ENCODE results near the gene KCNJ10. TPM values are rescaled to one million over a fixed set of nuclear protein-coding genes. Genes with fewer than 3 reads are reported as not detected.

The KCNJ10 gene
- total and polyA plus RNA-seq, 12 donors: 0.11 to 0.32 (median 0.13) TPM; not detected in 7

DNA sequence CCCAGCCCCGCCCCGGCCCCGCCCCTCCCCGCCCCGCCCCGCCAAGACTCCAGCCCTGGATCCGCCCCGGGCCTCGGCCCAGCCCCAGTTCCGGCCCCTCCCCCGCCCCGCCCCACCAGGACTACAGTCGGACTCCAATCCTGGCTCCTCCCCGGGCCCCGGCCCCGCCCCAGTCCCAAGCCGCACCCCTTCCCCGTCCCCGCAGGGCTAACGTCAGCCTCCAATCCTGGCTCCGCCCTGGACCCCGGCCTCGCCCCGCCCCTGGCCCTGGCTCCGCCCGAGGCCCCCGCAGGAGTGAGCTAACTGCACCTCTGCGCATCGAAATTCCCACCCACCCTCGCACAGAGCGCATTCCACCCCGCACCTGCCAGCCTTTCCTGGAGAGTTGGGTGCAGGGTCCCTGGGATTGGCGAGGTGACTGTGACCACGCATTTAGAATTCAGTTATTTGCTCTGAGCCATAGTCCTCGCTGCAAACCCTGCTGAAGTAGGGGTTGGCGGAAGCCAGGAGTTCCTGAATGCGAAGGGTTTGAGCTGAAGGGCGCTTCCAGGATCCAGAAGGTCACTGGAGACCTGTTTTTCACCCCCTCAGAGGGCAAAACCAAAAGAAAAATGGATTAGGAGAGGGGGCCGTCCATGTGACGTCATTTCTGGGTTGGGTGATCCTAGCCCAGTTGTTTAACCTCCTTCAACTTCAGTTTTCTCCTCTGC lies 29.0 kb upstream of the KCNJ10 start:
- intact Hi-C loops (cut with DNase I): loop anchor here in 1 of 2 donors (10.0 kb wide), 1 partner anchor 154 kb away; the partner anchor contains the start of gene IGSF9
- TF ChIP-seq, protein P1, sequence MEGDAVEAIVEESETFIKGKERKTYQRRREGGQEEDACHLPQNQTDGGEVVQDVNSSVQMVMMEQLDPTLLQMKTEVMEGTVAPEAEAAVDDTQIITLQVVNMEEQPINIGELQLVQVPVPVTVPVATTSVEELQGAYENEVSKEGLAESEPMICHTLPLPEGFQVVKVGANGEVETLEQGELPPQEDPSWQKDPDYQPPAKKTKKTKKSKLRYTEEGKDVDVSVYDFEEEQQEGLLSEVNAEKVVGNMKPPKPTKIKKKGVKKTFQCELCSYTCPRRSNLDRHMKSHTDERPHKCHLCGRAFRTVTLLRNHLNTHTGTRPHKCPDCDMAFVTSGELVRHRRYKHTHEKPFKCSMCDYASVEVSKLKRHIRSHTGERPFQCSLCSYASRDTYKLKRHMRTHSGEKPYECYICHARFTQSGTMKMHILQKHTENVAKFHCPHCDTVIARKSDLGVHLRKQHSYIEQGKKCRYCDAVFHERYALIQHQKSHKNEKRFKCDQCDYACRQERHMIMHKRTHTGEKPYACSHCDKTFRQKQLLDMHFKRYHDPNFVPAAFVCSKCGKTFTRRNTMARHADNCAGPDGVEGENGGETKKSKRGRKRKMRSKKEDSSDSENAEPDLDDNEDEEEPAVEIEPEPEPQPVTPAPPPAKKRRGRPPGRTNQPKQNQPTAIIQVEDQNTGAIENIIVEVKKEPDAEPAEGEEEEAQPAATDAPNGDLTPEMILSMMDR (IDR thresholded peaks at IDR 0.05): no peak
- TF ChIP-seq POLR2A (IDR thresholded peaks at IDR 0.05): peak in 1 of 2 donors; percentile 71
- peaks cover 0 to 7% of the 10 kb centered on the region in 2 donors for H3K36me3 ChIP-seq (replicated peaks in 1 of 2)
- no peaks in the 10 kb centered on the region for H3K9me3 ChIP-seq (replicated peaks in 1 of 3)
- peak overlapping the region in 3 of 4 donors; percentile 27 to 85 (median 54) for H3K4me3 ChIP-seq
- H3K27me3 ChIP-seq: no peaks in the 10 kb centered on the region
- 2 to 5% (median 4%) methylated on average over 6 to 38 of the region's 40 CpGs for WGBS, 4 donors
- peak; percentile 98 to 99 (median 98) for DNase-seq
- peak overlapping the region; percentile 55 to 90 (median 86) for H3K27ac ChIP-seq
- H3K4me1 ChIP-seq (replicated peaks in 1 of 2): peaks cover 10 to 18% of the 10 kb centered on the region in 2 donors

DNA sequence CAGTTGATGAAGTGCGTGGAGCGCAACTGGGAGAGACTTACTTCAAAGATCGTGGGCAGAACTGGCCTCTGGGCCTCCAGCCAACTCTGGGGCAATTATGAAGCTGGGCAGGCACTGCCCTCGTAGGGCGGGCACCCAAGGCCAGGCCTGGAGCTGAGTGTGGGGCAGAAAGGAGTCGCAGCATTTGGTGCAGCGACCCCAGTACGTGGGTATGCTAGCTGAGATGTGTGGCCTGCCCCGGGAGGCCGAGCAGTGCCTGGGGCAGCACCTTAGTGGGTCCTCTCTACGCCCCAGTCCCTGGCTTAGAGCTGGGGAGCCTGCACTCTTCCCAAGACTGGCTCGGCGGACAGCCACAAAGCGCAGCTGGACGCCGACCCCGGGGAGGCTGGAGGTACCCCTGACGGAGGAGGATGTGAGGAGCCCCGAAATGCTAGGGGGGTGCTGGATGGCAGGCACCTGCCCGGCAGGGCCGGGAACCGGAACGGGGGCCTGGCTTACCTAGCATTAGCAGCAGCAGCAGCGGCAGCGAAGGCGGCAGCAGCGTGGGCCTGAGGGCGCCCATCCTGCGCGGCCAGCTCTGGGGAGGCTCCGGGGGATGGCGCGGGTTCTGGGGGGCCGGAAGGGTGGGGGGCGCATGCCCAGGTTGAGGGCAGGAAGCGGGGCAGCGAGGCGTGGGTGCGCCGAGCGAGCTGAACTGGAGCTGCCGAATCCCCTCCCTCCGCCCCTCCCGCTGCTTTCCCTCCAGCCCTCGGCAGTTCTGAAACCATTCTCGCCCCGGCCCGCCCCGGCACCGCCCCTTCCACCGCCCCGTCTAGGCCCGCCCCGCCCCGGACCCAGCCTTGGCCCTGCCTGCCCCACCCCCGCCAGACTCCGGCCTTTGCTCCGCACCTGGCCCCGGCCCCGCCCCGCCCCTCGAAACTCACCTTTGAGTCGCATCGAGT lies 28.2 kb upstream of the KCNJ10 start, which contains the start of gene IGSF8:
TSS of gene IGSF8 (minus strand) at position 709 of the 941 bp plus-strand sequence. CDS start at position 562, 147 bp downstream.
- peaks cover 0 to 7% of the 10 kb centered on the region in 2 donors for H3K36me3 ChIP-seq (replicated peaks in 1 of 2)
- peak in 1 of 2 donors; percentile 23 for TF ChIP-seq POLR2A (IDR thresholded peaks at IDR 0.05)
- TF ChIP-seq, protein P1 (IDR thresholded peaks at IDR 0.05): no peak
- peak; percentile 89 to 95 (median 94) for DNase-seq
- H3K4me1 ChIP-seq (replicated peaks in 1 of 2): peaks cover 10 to 18% of the 10 kb centered on the region in 2 donors
- H3K27me3 ChIP-seq: no peaks in the 10 kb centered on the region
- intact Hi-C loops (cut with DNase I): loop anchor here in 1 of 2 donors (10.0 kb wide), 1 partner anchor 153 kb away; the partner anchor contains the start of gene IGSF9
- no peaks in the 10 kb centered on the region for H3K9me3 ChIP-seq (replicated peaks in 1 of 3)
- WGBS, 4 donors: 1 to 18% (median 6%) methylated on average over 4 to 62 of the region's 64 CpGs
- peak within 1 kb of the TSS; percentile 35 to 85 (median 65) for H3K4me3 ChIP-seq
- H3K27ac ChIP-seq: peak within 1 kb of the TSS; percentile 55 to 90 (median 86)

DNA sequence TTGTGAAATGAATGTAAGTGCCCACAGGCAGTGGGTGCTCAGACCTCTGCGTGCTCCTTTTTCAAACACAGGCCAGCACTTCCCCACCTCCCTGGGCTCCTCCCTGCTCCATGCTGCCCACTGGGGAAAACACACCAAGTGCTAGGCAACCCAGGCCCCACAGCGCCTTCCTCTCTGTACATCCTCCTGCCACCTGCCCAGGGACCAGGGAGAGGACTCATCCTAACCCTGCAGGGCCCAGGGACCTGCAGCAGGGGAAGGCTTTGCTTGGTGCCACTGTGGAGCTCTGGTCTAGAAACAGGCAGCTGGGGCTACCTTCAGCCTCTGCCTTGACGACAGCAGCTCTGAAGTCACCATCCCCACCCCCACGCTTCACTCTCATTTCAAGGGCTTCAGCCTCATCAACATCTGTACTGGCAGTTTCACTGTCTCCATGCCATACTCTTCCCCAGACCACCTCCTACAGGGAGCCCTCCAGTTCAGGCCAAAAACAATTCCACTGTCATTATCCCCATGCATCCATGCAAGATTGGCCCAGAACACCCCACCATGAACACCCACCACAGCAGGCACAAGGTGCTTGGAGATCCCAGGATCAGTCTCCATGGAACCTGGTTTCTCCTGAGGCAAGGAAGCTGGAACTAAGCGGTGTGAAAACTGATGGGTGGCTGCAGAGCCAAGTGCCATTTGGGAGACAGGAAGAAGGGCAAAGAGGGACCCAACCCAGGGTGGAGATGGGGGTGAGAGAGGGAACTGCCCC lies 27.4 kb upstream of the KCNJ10 start:
- Histone ChIP-seq H3K27ac (peak overlapping the region in 1 of 5 donors; percentile 79), H3K9me3 (replicated peaks in 1 of 3) (no peaks in the 10 kb centered on the region), H3K4me3 (peak overlapping the region in 2 of 4 donors; percentile 54 to 76), H3K27me3 (no peaks in the 10 kb centered on the region), H3K36me3 (replicated peaks in 1 of 2) (peaks cover 0 to 9% of the 10 kb centered on the region in 2 donors), H3K4me1 (replicated peaks in 1 of 2) (peaks cover 10 to 18% of the 10 kb centered on the region in 2 donors)
- TF ChIP-seq POLR2A (IDR thresholded peaks at IDR 0.05): no peak
- TF ChIP-seq, protein P1 (IDR thresholded peaks at IDR 0.05): no peak
- DNase-seq: peak in 1 of 7 donors; percentile 66
- whole genome bisulfite sequencing, 4 donors: 59 to 74% (median 68%) methylated on average over 3 to 5 of the region's 5 CpGs
- intact Hi-C loops (cut with DNase I): loop anchor here in 1 of 2 donors (10.0 kb wide), 1 partner anchor 153 kb away; the partner anchor contains the start of gene IGSF9
